HG03442 (cell line): ENCODE measurements around the gene TTC7B.
"Not testable (repeated sequence)": the region's sequence is repeated elsewhere in the genome, so short reads cannot be mapped to it uniquely, and the experiment has no call there.

ENCODE experiments used
- ATAC-seq: cut with Tn5 transposase; IDR thresholded peaks from one replicate; pipeline ENCODE4 v1.9.1; 2021; ENCODE audit warnings: mild to moderate bottlenecking, moderate library complexity; ENCODE audit not compliant: unreplicated experiment

The TTC7B gene

GRCh38 chr14:90815822-90816662, at the start of gene TTC7B:
Gene TTC7B (minus strand): TSS chr14:90816430. CDS start chr14:90816295, 135 bp downstream.
- peak; percentile 51 for ATAC-seq

- no peak for ATAC-seq
These were observed 48.5 kb upstream of the TTC7B start for GRCh38 chr14:90864741-90865140.

GRCh38 chr14:90858511-90858910, 42.3 kb upstream of the TTC7B start:
- no peak for ATAC-seq

GRCh38 chr14:90857866-90858265, 41.6 kb upstream of the TTC7B start:
- ATAC-seq, result no peak

- not testable (repeated sequence) for ATAC-seq
These were observed 39.9 kb upstream of the TTC7B start for GRCh38 chr14:90856115-90856514.

- no peak for ATAC-seq
These were observed 36.9 kb upstream of the TTC7B start for GRCh38 chr14:90853116-90853515.

GRCh38 chr14:90851327-90852036, 35.3 kb upstream of the TTC7B start:
- no peak for ATAC-seq

- no peak for ATAC-seq
These were observed 34.3 kb upstream of the TTC7B start for GRCh38 chr14:90850487-90850886.

GRCh38 chr14:90849787-90850444, 33.7 kb upstream of the TTC7B start:
- no peak for ATAC-seq

- ATAC-seq, result no peak
These were observed 32.9 kb upstream of the TTC7B start for GRCh38 chr14:90848944-90849731.

GRCh38 chr14:90846511-90846910, 30.3 kb upstream of the TTC7B start:
- ATAC-seq, result no peak

- ATAC-seq, result no peak
These were observed 28.1 kb upstream of the TTC7B start for GRCh38 chr14:90844321-90844720.

- no peak for ATAC-seq
These were observed 26.5 kb upstream of the TTC7B start for GRCh38 chr14:90842726-90843125.

GRCh38 chr14:90840667-90841066, 24.4 kb upstream of the TTC7B start:
- not testable (repeated sequence) for ATAC-seq

GRCh38 chr14:90839889-90840266, 23.6 kb upstream of the TTC7B start:
- no peak for ATAC-seq

GRCh38 chr14:90839024-90839888, 23.0 kb upstream of the TTC7B start:
- no peak for ATAC-seq

- ATAC-seq, result not testable (repeated sequence)
These were observed 22.3 kb upstream of the TTC7B start for GRCh38 chr14:90838531-90838930.

- no peak for ATAC-seq
These were observed 21.1 kb upstream of the TTC7B start for GRCh38 chr14:90837355-90837754.

GRCh38 chr14:90836692-90837063, 20.4 kb upstream of the TTC7B start:
- no peak for ATAC-seq

GRCh38 chr14:90831821-90832220, 15.6 kb upstream of the TTC7B start:
- no peak for ATAC-seq
